Stimulated activated CD8-positive, alpha-beta memory T cell treated with anti-CD3 and anti-CD28 coated beads, Interleukin-7, amount 100 ng/mL, for 1 hour (primary cell): ENCODE results near the gene ZIC5.

Experiments
- DNase-seq, 2 donors: peaks; one replicate each; pipeline ENCODE4 v3.0.0-alpha.2; 2020; ENCODE audit warnings: low read depth in 2 of 2

The ZIC5 gene

DNA sequence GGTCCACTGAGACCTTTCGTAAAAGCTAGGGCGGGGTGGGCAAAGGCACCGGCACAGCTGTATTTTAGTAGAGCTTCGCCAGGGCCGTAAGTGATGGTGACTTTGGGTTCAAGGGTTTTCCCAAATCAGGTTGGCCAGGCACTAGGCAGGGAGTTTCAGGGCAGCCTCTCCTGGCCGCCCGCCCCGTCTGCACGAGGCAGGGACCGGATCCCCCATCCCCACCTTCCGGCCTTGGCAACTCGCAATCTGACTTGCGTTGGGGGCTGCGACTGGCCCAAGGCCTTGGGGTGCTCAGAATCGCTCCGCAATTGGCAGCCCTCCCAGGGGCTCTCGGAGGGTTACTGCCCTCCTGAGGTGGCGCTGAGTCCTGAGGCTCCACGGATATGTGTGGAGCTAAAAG, 4.1 kb upstream of the ZIC5 start:
- no peak for DNase-seq

DNA sequence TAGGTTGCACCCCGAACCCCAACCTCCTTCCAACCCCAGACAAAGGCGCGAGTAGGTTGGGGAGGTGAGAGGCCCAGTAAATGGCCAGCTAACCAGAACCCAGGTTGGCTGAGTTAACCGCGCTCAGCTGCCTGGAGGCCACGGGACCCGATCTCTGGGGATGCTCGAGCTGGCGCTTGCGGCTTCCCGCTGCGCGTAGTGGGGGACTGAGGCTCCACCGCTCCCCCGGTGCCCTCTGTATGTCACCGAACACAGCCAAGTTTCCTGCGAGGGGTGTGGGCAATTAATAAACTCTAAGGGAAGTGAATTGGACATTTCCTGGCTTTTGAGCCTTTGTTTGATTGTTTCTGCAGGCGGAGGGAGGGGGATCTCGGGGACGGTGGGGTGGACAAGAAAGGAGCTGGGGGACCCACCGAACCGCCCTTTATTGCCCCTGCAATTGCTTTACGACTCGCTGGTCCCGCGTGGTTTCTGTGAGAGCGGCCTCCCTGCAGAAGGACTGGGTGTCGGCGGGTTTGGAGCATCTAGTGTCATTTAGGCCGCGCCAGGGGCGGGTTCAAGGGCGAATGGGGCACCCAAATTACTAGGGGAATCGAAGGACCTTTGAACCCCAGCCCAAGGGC, 3.5 kb upstream of the ZIC5 start:
- DNase-seq: no peak

DNA sequence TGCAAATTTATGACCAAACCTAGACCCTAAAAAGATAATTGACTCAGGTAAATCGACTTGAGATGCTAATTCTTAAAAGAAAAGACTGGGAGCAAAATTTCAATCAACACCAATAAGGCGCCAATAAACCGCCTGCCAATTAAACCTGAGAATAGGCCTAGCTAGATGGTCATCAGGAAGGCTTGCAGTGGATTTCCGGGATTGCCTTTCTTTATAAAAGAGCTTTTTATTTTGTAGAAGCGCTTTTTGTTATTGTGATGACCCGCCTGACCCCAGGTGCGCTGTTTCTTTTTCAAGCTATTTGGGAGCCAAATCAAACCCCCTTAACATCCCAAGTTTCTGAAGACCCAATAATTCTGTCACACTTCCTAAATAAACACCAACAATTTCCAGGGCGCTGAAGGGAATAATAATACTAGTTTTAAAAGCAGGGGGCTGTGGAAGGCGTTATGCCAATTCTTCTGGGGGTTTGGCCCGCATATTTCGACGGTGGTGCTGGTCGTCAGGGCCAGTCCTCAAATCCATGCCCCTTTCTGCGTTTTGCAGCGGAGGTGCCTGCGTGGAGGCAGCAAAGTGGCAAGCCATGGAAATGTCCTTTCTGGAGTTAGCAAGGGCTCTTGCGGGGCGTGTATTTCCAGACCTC, 2.9 kb upstream of the ZIC5 start:
- no peak for DNase-seq

DNA sequence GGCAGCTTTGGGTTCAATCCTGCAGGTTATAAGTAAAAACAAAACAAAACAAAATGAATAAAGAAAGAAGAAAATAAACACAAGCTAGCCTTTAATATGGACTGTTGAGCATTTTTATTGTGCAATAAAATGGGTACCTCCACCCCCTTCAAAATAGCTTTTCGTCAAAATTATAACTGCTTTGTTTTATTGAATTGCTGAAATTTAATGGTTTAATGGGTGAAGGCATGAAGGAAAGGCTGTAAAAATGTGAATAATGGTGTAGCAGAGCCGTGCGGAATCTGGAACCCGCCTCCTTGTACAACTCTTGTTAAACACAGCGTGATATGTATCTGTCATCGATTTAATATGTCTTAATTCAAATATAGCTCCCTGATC, 2.2 kb upstream of the ZIC5 start:
- no peak for DNase-seq

- DNase-seq: no peak
These were observed 1.7 kb upstream of the ZIC5 start for GRCh38 chr13:99973163-99973807.

DNA sequence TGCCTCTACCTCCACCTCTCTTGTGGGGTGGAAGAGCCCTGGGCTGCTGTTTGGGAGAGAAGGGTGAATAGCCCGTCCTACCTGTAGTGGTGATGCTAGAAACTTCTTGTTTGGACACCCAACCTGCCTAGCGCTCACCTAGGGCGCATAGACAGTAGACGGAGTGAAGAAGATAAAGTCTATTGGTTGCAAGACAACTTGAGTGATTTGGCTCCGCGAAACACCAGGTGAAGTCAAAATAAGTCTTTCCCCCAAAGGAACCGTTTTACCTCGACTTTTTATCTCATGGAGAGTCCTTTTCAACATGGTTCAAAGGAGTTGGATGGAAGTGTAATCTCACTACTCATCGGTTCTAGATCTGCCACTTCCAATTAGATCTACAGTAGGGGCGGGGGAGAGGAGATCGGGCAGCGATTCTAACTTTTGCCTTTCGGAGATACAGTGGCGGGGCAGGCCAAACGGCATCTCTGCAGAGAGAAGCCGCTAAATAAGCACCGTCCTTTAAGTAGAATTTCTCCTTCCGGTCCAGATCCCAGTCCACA, 694 bp upstream of the ZIC5 start:
- DNase-seq: no peak

DNA sequence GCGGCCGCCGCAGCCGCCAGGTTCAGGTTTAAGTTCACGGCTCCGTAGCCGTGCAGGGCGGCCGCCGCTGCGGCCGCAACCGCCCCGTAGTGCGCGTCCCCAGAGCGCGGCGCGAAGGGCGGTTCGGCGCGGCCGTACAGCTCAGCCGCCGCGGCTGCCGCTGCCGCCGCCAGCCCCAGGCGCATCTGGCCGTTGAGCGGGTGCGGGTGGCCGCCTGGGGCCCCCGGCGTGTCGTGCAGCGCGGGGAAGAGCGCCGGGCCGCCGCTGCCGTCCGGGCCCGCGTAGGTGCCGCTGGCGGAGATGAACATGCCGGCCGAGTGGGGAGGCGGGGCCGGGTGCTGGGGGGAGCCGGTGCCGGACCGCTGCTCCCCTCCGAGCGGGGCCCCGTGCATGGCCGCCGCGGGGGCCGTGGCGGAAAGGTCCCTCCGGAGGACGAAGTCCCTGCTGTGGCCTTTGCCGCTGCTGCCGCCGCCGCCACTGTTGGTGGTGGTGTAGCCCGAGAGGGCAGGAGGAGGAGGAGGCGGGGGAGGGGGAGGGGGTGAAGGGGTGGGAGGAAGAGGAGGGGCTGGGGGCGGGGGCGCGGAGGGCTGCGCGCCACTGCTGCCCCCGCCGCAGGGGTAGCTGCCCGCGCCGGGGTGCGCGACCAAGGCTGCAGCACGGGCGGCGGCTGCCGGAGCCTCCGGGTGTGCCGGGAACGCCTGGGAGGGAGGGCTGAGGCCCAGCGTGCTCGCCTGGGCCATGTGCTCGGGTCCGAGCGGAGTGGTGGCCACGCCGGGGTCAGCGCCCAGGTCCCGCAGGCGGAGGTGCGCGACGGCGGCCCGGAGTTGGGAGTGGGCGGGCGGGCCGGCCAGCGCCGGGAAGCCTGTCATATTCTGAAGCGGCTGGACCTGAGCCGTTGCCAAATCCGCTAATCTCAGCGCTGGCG, 654 bp downstream of the ZIC5 start:
- no peak for DNase-seq

DNA sequence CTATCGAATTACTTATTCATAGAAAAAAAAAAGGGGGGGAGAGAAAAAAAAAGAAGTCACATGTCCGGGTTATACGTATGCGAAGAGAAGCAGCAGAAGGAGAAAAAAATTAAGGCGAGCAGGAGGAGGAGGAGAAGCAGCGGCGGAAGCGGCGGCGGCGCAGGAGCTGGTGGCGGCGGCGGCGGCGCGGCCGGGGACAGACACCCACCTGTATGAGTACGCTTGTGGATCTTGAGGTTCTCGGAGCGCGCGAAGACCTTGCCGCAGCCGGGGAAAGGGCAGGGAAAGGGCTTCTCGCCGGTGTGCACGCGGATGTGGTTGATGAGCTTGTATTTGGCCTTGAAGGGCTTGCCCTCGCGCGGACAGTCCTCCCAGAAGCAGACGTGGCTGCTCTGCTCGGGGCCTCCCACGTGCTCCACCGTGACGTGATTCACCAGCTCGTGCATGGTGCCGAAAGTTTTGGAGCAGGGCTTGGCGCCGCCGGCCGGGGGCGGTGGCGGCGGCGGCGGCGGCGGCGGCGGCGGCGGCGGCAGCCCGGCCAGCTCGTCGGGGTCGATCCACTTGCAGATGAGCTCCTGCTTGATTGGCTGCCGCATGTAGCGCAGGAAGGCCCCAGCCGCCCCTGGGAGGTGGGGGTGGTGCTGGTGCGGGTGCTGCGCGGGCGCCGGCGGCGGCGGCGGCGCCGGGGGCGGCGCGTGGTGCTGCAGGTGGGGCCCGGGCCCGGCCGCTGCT, 1.5 kb downstream of the ZIC5 start:
- DNase-seq: no peak

DNA sequence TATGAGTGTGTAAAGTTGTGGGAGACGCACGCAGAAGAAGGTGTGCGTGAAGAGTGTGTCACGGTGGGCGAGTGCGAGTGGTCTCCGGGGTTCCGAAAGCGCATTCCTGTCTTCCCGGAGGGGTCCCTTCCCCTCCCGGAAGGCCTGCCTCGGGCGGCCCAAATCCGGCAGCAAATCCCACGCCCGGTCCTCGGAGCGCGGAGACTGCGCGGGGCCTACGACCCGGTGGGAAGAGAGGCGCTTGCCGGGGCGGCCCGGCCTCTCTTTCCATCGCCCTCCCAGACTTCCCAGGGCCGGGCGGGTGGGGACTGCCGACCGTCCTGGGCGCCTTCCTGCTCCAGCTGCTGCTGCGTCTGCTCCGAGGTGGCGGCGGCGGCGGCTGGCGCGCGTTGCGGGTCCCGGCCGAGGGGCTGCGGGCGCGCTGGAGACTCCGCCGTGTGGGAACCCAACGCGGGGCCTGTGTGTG, 2.1 kb downstream of the ZIC5 start:
- no peak for DNase-seq

GRCh38 chr13:99968521-99969452, 2.8 kb downstream of the ZIC5 start:
- no peak for DNase-seq

- no peak for DNase-seq
These were observed 3.6 kb downstream of the ZIC5 start for GRCh38 chr13:99967869-99968520.

DNA sequence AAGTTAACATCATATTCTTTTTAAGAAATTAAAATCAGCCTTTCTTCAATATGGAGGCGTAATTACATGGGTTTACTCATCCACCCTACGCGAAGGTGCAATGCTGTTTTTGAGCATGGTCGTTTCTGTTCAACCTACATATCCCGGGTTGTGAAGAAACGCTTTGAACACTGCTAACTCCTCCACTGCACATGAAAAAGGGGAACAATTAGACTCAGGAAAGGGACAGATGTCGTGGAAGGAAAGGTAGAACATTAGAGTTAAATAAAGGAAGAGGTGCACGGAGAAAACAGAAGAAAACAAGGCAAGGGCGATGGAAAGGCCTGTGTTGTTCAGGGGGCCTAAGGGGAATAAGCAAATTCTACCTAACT, 4.1 kb downstream of the ZIC5 start:
- no peak for DNase-seq

DNA sequence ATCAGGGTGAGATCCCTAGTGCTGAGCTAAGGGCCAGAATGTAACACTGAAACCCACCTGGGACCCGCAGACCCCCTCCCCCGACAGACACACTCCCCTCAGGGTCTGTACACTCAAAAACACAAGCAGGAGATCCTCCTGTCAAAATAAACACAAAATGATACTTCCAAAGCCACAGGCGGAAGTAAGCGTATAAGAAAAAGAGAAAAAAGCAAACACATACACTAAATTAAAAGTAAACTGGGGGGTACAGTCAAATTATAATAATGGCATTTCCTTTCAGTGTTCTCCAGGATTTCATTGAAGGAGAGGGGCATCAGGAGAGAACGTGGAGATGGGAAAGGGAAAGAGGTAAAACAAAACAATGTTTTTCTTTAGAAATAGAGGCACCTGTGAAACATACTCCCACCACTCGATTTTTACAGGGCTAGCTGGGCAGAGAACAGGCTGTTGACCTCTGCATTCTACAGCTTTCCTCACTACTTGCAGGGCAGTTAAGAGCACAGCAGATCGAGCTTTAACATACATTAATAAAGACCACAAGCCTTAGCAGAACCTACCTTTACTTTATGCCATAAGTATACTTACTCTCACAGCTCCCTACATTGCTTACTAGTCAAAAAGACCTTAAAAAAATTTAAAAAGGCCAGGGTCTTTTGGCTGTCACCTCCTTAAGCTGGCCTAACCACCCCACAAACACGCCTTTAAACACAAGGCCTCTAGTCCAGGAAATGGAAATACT, 5.3 kb downstream of the ZIC5 start:
- DNase-seq: no peak

DNA sequence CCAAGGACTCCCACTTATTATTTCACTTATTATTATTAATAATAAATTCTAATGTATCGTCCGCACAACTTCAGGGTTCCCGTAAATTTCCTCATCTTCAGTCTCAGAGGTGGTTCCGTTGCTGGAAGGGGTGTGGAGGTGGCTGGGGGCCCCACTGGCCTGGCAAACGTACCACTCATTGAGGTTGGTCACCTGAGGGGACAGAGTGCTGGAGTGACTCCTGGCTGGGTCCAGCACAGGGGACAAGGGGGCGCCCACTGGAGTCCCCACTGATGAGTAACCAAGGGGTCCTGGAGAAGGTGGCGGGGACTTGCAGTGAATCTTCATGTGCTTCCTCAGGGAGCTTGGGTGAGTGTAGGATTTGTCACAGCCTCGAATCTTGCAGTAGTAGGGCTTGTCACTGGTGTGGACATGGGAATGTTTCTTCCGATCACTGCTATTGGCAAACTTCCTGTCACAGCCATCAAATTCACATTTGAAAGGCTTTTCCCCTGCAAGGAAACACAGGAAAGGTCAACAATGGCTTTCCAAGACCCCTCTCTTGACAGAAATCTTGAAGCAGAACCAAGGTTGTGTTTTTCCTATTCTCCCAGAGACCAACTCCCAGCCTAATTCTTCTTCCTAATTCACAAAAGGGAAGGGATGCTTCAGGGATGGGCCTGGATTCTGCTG, 6.1 kb downstream of the ZIC5 start:
- DNase-seq: no peak

DNA sequence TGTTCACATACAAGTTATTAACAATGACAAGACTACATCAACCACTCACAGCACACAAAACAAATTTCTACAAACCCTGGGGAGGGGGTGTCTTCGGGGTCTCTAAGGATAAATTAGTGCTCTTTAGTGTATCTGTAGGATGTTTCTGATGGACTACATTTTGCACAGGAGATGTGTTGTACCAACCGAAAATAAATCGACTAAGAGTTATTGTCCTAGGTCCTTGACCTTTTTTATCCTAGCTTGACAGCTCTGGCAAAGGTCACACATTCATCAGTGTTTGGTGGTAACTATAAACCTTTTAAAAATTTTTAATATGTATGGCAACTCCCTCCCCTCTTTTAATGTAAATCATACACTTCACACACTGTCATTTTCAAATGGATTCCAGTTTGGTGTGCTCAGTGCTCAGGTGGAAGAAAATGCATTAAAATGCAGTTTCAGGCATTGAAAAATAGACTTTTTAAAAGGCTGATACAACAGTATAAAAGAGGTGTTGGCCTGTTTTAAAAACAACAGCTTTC, 7.7 kb downstream of the ZIC5 start:
- DNase-seq: no peak

- DNase-seq: no peak
These were observed 9.3 kb downstream of the ZIC5 start for GRCh38 chr13:99962242-99962641.

- DNase-seq: no peak
These were observed 9.9 kb downstream of the ZIC5 start for GRCh38 chr13:99961636-99962035.

GRCh38 chr13:99960663-99961311, 10.8 kb downstream of the ZIC5 start:
- DNase-seq: no peak
